ENCODE measurements around the gene ATP8B1.

GRCh38 chr18:57659460-57660102 is 143.5 kb downstream of the ATP8B1 start:
- TF ChIP-seq EZH2 (IDR thresholded peaks at IDR 0.05; ENCODE audit: insufficient read depth, poor library complexity, severe bottlenecking) (no peak), EZH2phosphoT487 (IDR thresholded peaks at IDR 0.05; ENCODE audit: insufficient read depth, low read depth) (no peak)

Measured in GM23248 (cell line).